Esophagus squamous epithelium (tissue), 5 donors: Measurements from ENCODE around the gene EXOC3L1. TPM values are rescaled to one million over a fixed set of nuclear protein-coding genes. Genes with fewer than 3 reads are reported as not detected.
A peak's percentile ranks its signal among the peaks of the same experiment; 100 is the strongest.

Source experiments
- DNase-seq: peaks from one replicate; lab custom pipeline; 2025; lab: John Stamatoyannopoulos, UW
- H3K27ac ChIP-seq, 4 donors: fragments of 200-600 bp; sonication (generic); one replicate each; pipeline ENCODE4 v1.5.1; 2016 to 2019; ENCODE audit warnings: mild to moderate bottlenecking in 1 of 4
- H3K27me3 ChIP-seq, 4 donors: fragments of 200-600 bp; sonication (generic); 1 replicate in 3 of 4; 2 replicates in 1 of 4; pipeline versions ENCODE4 v1.5.1 to v1.6.0; 2017 to 2021; ENCODE audit warnings: antibody characterized with exemption in 1 of 4
- H3K36me3 ChIP-seq, 3 donors: fragments of 200-600 bp; sonication (generic); one replicate each; pipeline ENCODE4 v1.5.1; 2016 to 2019
- H3K4me1 ChIP-seq, 3 donors: fragments of 200-600 bp; sonication (generic); one replicate each; pipeline ENCODE4 v1.5.1; 2017 to 2019
- H3K4me3 ChIP-seq, 4 donors: fragments of 200-600 bp; sonication (generic); 1 replicate in 3 of 4; 2 replicates in 1 of 4; pipeline ENCODE4 v1.5.1; 2016 to 2019; ENCODE audit warnings: mild to moderate bottlenecking in 2 of 4, moderate library complexity in 1 of 4
- H3K9me3 ChIP-seq, 3 donors: fragments of 200-600 bp; sonication (generic); one replicate each; pipeline ENCODE4 v1.5.1; 2016 to 2019
- CTCF ChIP-seq, 6 experiments: fragments of 450-650 bp in 4 of 6; fragments of 200-600 bp in 2 of 6; sonication (generic) in 2 of 6; IDR thresholded peaks; one replicate each; pipeline ENCODE4 v1.5.1; 2016 to 2019; ENCODE audit warnings: antibody characterized with exemption in 6 of 6, mild to moderate bottlenecking in 4 of 6, moderate library complexity in 4 of 6
- POLR2A ChIP-seq, 4 donors: fragments of 450-650 bp; IDR thresholded peaks; one replicate each; pipeline ENCODE4 v1.6.1; 2017; ENCODE audit warnings: antibody characterized with exemption in 4 of 4, mild to moderate bottlenecking in 4 of 4, moderate library complexity in 3 of 4
- WGBS, 2 donors: methylation state at CpG; one replicate each; pipeline ENCODE4 v1.1.5; 2018; 5-methylcytosine and 5-hydroxymethylcytosine counted together
- intact Hi-C: fragments of 100-400 bp; cut with DNase I; formaldehyde crosslinking; loops from one replicate; pipeline ENCODE4 v1.15.0; 2022
- total RNA-seq, 4 donors: library from RNA; depleted of rRNA; stranded (reverse); fragments of >200 nt; gene quantifications; one replicate each; pipeline ENCODE4 v1.1.0, GENCODE V29; 2016
- donor health status: DM: yes; HTN: yes; CAD: no.

The EXOC3L1 gene
- total RNA-seq, 4 donors from 2014 or later = 1.1 to 2.3 (median 1.4) TPM

GRCh38 chr16:67154578-67155294, 35.2 kb downstream of the EXOC3L1 start:
- peaks cover 25 to 72% (median 46%) of the 10 kb centered on the region in 3 donors for H3K4me1 ChIP-seq
- DNase-seq = no peak

DNA sequence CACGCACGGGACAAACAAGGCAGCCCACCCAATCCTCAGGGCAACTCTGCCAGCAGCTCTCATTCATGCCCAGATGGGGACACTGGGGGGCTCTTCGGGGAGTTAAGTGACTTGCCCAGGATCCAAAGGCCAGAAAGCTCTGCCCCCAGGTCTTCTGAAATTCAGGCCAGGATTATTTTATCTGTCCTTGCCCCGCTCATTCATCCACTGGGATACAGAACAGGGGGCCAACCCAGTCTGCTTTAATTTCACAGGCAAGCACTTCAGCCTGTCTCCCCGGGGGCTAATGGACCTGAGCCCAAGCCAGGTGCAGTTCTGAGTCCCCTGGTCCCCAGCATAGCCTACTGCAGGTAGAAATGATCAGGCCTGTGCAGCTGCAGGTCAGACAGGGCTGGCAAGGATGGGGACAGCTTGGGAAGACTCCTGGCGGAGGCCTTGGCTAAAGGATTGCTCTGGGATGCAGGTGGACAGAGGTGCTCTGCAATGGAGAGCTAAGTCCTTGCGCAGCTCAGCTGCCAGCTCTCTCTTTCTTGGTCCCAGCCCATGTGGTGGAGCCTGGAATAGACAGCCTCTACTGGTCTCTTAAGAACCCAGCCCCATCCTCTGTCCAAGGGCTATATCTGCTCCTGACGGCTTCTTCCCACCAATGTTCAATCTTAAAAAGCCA, 38.4 kb downstream of the EXOC3L1 start:
- Histone ChIP-seq H3K27ac (peak overlapping the region; percentile 83 to 92 (median 86)), H3K36me3 (peaks cover 0 to 33% (median under 1%) of the 10 kb centered on the region in 3 donors), H3K9me3 (no peaks in the 10 kb centered on the region), H3K4me3 (peak overlapping the region; percentile 55 to 81 (median 70)), H3K4me1 (peaks cover 20 to 76% (median 34%) of the 10 kb centered on the region in 3 donors), H3K27me3 (no peaks in the 10 kb centered on the region)
- DNase-seq = no peak
- TF ChIP-seq POLR2A (IDR thresholded peaks at IDR 0.05) (no peak), CTCF (IDR thresholded peaks at IDR 0.05) (no peak)
- intact Hi-C loops = loop anchor here (10.0 kb wide), 1 partner anchor 137 kb away; no protein-coding TSS in a partner anchor
- WGBS, 2 donors = 61% methylated on average over 4 of the region's 8 CpGs; no CpG with 5 or more reads in 1 of the 2 donors

More at GRCh38 chr16:67154578-67155294, 35.2 kb downstream of the EXOC3L1 start:
- H3K36me3 ChIP-seq = peaks cover 0 to under 1% (median 0%) of the 10 kb centered on the region in 3 donors
- 39 to 67% methylated on average over 3 to 12 of the region's 61 CpGs for WGBS, 2 donors
- intact Hi-C loops = loop anchor here (5.0 to 10.0 kb wide), 2 partner anchors 140 to 177 kb away; no protein-coding TSS in a partner anchor
- H3K9me3 ChIP-seq = no peaks in the 10 kb centered on the region
- no peaks in the 10 kb centered on the region for H3K27me3 ChIP-seq
- H3K27ac ChIP-seq = no peak overlapping the region
- peak overlapping the region in 2 of 4 donors; percentile 23 to 52 for H3K4me3 ChIP-seq
- TF ChIP-seq POLR2A (IDR thresholded peaks at IDR 0.05) (no peak), CTCF (IDR thresholded peaks at IDR 0.05) (no peak)

- intact Hi-C loops = loop anchor here (10.0 kb wide), 1 partner anchor 136 kb away; no protein-coding TSS in a partner anchor
- no CpG with 5 or more reads among the region's 34 CpGs for WGBS, 2 donors
- Histone ChIP-seq H3K27ac (peak within 1 kb of the TSS; percentile 83 to 92 (median 86)), H3K9me3 (no peaks in the 10 kb centered on the region), H3K4me1 (peaks cover 20 to 73% (median 33%) of the 10 kb centered on the region in 3 donors), H3K36me3 (peaks cover 0 to 39% (median 7%) of the 10 kb centered on the region in 3 donors), H3K27me3 (no peaks in the 10 kb centered on the region), H3K4me3 (peak within 1 kb of the TSS; percentile 55 to 81 (median 70))
- no peak for TF ChIP-seq CTCF (IDR thresholded peaks at IDR 0.05)
- TF ChIP-seq POLR2A (IDR thresholded peaks at IDR 0.05) = peak in 1 of 4 donors; percentile 34
- DNase-seq = no peak
Measured at GRCh38 chr16:67150833-67151396, 39.0 kb downstream of the EXOC3L1 start, which contains the start of gene B3GNT9. Gene B3GNT9 (minus strand): TSS chr16:67150998. CDS start chr16:67150485, 513 bp downstream.

DNA sequence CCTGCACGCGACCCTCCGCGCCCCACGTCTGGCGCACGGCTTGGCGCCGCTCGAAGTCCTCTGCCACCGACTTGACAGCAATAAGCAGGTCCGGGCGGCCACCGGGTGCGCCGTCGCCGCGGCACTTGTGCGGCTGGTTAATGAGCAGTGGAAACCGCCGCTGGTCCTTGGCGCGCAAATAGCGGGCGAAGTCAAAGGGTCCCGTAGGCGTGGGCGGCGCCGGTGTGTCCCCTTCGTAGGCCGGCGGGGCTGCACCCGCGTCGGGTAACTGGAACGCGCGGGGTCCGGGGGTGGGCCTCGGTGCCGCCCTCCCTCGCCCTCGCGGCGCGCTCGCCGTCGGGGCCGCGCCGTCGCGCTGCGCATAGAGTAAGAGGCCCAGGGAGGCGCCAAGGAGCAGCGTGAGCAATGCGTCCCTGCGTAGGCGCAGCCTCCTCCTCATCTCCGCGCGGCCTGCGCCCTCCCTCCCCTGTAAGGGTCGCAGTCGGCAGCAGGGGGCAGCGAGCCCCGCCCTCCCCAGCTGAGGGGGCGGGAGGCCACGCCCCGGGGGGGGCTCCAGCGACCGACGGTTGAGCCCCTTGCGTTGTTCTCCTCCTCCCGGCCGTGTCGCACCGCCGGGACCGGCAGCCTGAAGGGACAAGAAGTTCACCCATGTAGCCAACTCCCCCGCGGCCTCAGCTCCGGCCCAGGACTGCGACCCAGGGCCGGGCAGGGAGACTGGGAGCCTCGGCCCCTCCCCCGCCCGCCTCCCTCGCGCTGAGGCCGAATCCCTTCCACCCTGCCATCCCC, 39.7 kb downstream of the EXOC3L1 start:
- H3K27ac ChIP-seq = peak overlapping the region; percentile 83 to 92 (median 86)
- no peak for DNase-seq
- peaks cover 3 to 46% (median 13%) of the 10 kb centered on the region in 3 donors for H3K36me3 ChIP-seq
- 4% methylated on average over 19 of the region's 94 CpGs; no CpG with 5 or more reads in 1 of the 2 donors for WGBS, 2 donors
- H3K27me3 ChIP-seq = no peaks in the 10 kb centered on the region
- peak in 2 of 6 experiments; percentile 10 to 11 for TF ChIP-seq CTCF (IDR thresholded peaks at IDR 0.05)
- TF ChIP-seq POLR2A (IDR thresholded peaks at IDR 0.05) = no peak
- H3K4me1 ChIP-seq = peaks cover 15 to 67% (median 28%) of the 10 kb centered on the region in 3 donors
- intact Hi-C loops = loop anchor here (10.0 kb wide), 1 partner anchor 135 kb away; no protein-coding TSS in a partner anchor
- H3K9me3 ChIP-seq = no peaks in the 10 kb centered on the region
- peak overlapping the region; percentile 55 to 81 (median 70) for H3K4me3 ChIP-seq
